HepG2 (cell line): ENCODE data around the gene FAM110C. TPM values are rescaled to one million over a fixed set of nuclear protein-coding genes. Genes with fewer than 3 reads are reported as not detected.

ENCODE experiments used
- ATAC-seq: fragments of 200-7000 bp; cut with Tn5 transposase; 3 replicates; pipeline ENCODE4 v1.9.1; 2020; ENCODE audit warnings: mild to moderate bottlenecking, moderate library complexity
- BruUV-seq: library from RNA; stranded (reverse); fragments of 400-500 nt; replicated peaks from 2 replicates; lab custom pipeline; 2021; lab: Mats Ljungman, UMichigan
- CTCF ChIA-PET: fragments of 300-600 bp; formaldehyde crosslinking; extraction: SDS; loops from one replicate; lab custom pipeline; 2021; ENCODE audit warnings: low total read pairs, inconsistent platforms, low intra/inter-chr PET ratio; lab: Yijun Ruan, JAX
- POLR2A ChIA-PET: fragments of 350-600 bp; sonication (Branson Sonifier 250); formaldehyde crosslinking; loops from one replicate; lab custom pipeline; 2020; ENCODE audit warnings: antibody characterized with exemption, inconsistent platforms; lab: Yijun Ruan, JAX
- DNase-seq: peaks from one replicate; pipeline ENCODE4 v3.0.0-alpha.2; 2015; ENCODE audit warnings: low spot score
- FAIRE-seq: peaks from 3 replicates; lab custom pipeline; 2011; peaks lifted over from hg19 to GRCh38; lab: Jason Lieb, UNC
- H2AFZ ChIP-seq: one replicate; pipeline ENCODE4 v1.6.1; 2011; ENCODE audit warnings: low read length, inconsistent platforms
- H3K27ac ChIP-seq: fragments of 300-600 bp; 3 replicates; pipeline ENCODE4 v1.8.0; 2011; ENCODE audit warnings: mixed run types, mild to moderate bottlenecking, mixed read lengths, low read length, inconsistent platforms; ENCODE audit not compliant: insufficient read depth; ENCODE audit errors: extremely low read length
- H3K27me3 ChIP-seq, 2 experiments: fragments of 200-600 bp in 1 of 2; 2 replicates in 1 of 2; 3 replicates in 1 of 2; pipeline versions ENCODE4 v1.6.0 to v1.8.0; 2011; ENCODE audit warnings: low read length in 2 of 2, mild to moderate bottlenecking in 2 of 2, moderate library complexity in 2 of 2, inconsistent platforms in 1 of 2; ENCODE audit not compliant: insufficient read depth in 2 of 2, control insufficient read depth in 1 of 2
- H3K36me3 ChIP-seq, 2 experiments: fragments of 200-600 bp in 1 of 2; replicated peaks in 1 of 2; 2 replicates in 1 of 2; 3 replicates in 1 of 2; pipeline versions ENCODE4 v1.5.1 to v1.8.0; 2011; ENCODE audit warnings: low read length in 2 of 2, inconsistent platforms in 1 of 2; ENCODE audit not compliant: insufficient read depth in 2 of 2, control insufficient read depth in 1 of 2
- H3K4me1 ChIP-seq: 2 replicates; pipeline ENCODE4 v1.5.1; 2012; ENCODE audit warnings: low read length, inconsistent platforms; ENCODE audit not compliant: insufficient read depth
- H3K4me2 ChIP-seq: 2 replicates; pipeline ENCODE4 v1.6.0; 2011; ENCODE audit warnings: low read depth, low read length, inconsistent platforms
- H3K4me3 ChIP-seq, 3 experiments: fragments of 200-600 bp in 1 of 3; sonication (generic), shearing (Covaris generic) in 1 of 3; replicated peaks in 1 of 3; 2 replicates each; pipeline ENCODE4 v1.5.1; 2011 to 2016; ENCODE audit warnings: low read length in 3 of 3, inconsistent platforms in 2 of 3, low read depth in 2 of 3, mild to moderate bottlenecking in 2 of 3, control low read depth in 1 of 3, mixed read lengths in 1 of 3; ENCODE audit not compliant: insufficient read depth in 1 of 3
- H3K79me2 ChIP-seq: one replicate; pipeline ENCODE4 v1.6.1; 2011; ENCODE audit warnings: low read length, inconsistent platforms; ENCODE audit not compliant: insufficient read depth
- H3K9ac ChIP-seq: 2 replicates; pipeline ENCODE4 v1.6.0; 2011; ENCODE audit warnings: mild to moderate bottlenecking, low read depth, low read length, inconsistent platforms; ENCODE audit not compliant: insufficient read depth
- H3K9me3 ChIP-seq: 2 replicates; pipeline ENCODE4 v1.5.1; 2012; ENCODE audit warnings: mild to moderate bottlenecking, low read length
- H4K20me1 ChIP-seq: 2 replicates; pipeline ENCODE4 v1.6.0; 2011; ENCODE audit warnings: inconsistent platforms, mild to moderate bottlenecking, low read length, moderate library complexity; ENCODE audit not compliant: insufficient read depth
- KAT8 ChIP-seq: IDR thresholded peaks from 2 replicates; pipeline ENCODE4 v1.6.1; 2016; ENCODE audit warnings: missing genetic modification reagents, missing compliant biosample characterization
- KLF11 ChIP-seq: IDR thresholded peaks from 2 replicates; pipeline ENCODE4 v1.6.1; 2016; ENCODE audit warnings: missing compliant biosample characterization
- MLLT10 ChIP-seq: sonication (generic); formaldehyde crosslinking; IDR thresholded peaks from 2 replicates; pipeline ENCODE4 v1.4.0; 2020; ENCODE audit warnings: missing genetic modification reagents
- NFATC3 ChIP-seq: sonication (generic); formaldehyde crosslinking; IDR thresholded peaks from 2 replicates; pipeline ENCODE4 v1.5.1; 2020; ENCODE audit warnings: mild to moderate bottlenecking, missing genetic modification reagents
- NR3C1 ChIP-seq: sonication (generic); formaldehyde crosslinking; IDR thresholded peaks from 2 replicates; pipeline ENCODE4 v1.4.0; 2020; ENCODE audit warnings: missing genetic modification reagents
- SETDB1 ChIP-seq: sonication (generic); formaldehyde crosslinking; IDR thresholded peaks from 2 replicates; pipeline ENCODE4 v1.5.1; 2020; ENCODE audit warnings: missing genetic modification reagents, mild to moderate bottlenecking, borderline replicate concordance
- STAG1 ChIP-seq: sonication (generic); formaldehyde crosslinking; IDR thresholded peaks from 2 replicates; pipeline ENCODE4 v1.4.0; 2020; ENCODE audit warnings: missing genetic modification reagents
- ZNF3 ChIP-seq: IDR thresholded peaks from 2 replicates; pipeline ENCODE4 v1.7.0; 2017; ENCODE audit warnings: inconsistent platforms
- ZNF670 ChIP-seq: sonication (generic); formaldehyde crosslinking; IDR thresholded peaks from 2 replicates; pipeline ENCODE4 v1.8.0; 2022; ENCODE audit warnings: mild to moderate bottlenecking, missing genetic modification reagents, borderline replicate concordance
- ZNF749 ChIP-seq: sonication (generic); formaldehyde crosslinking; IDR thresholded peaks from 2 replicates; pipeline ENCODE4 v1.8.0; 2022; ENCODE audit warnings: mild to moderate bottlenecking, missing genetic modification reagents, moderate library complexity, borderline replicate concordance
- WGBS: methylation state at CpG from one replicate; pipeline ENCODE4 v1.1.6; 2017; ENCODE audit warnings: low lambda C conversion rate; 5-methylcytosine and 5-hydroxymethylcytosine counted together
- in situ Hi-C: cut with HindIII; loops from 2 replicates; pipeline ENCODE4 v1.10.0; 2017; ENCODE audit warnings: low pct_unique_long_range_greater_than_20kb; ENCODE audit not compliant: extremely low pct_ligation_motif_present
- intact Hi-C: fragments of 100-400 bp; cut with micrococcal nuclease; formaldehyde crosslinking; loops from one replicate; pipeline ENCODE4 v1.10.0; 2022; ENCODE audit not compliant: unreplicated experiment
- polyA plus RNA-seq, 8 experiments: library from polyadenylated mRNA; depleted of rRNA in 3 of 8; stranded (reverse) in 7 of 8; unstranded in 1 of 8; fragments of >200 nt; fragmentation: Illumina TruSeq in 4 of 8; extraction: Trizol in 4 of 8; gene quantifications; 2 replicates each; pipeline versions ENCODE4 v1.2.1 to v1.2.3, GENCODE V29; 2011 to 2016; ENCODE audit warnings: low read depth in 4 of 8, missing spikeins in 1 of 8, mixed read lengths in 1 of 8; ENCODE audit not compliant: insufficient read depth in 1 of 8
- total RNA-seq, 5 experiments: library from RNA; depleted of rRNA; stranded (reverse); fragments of >200 nt; fragmentation: Illumina TruSeq; extraction: Trizol; gene quantifications; 2 replicates each; pipeline ENCODE4 v1.2.3, GENCODE V29; 2016; ENCODE audit warnings: low read depth in 1 of 5
- TF ChIP-seq, protein P1 (sequence below): sonication (generic); formaldehyde crosslinking; conservative IDR thresholded peaks from 2 replicates; pipeline ENCODE4 v1.4.0; 2020; ENCODE audit warnings: missing genetic modification reagents
- TF ChIP-seq, protein P2 (sequence below): sonication (generic); formaldehyde crosslinking; IDR thresholded peaks from 2 replicates; pipeline ENCODE4 v1.4.0; 2020; ENCODE audit warnings: missing genetic modification reagents, mild to moderate bottlenecking, borderline replicate concordance

The FAM110C gene
- total and polyA plus RNA-seq, 2 of the 13 experiments (the other 11 are each of a cell fraction or from before 2014, with no cell fraction given): 1.2 to 3.5 TPM

GRCh38 chr2:84121-84520 lies 37.8 kb upstream of the FAM110C start (continued):
- TF ChIP-seq ZNF670 (CRISPR knock-in tag) (no peak), NR3C1 (CRISPR knock-in tag) (no peak)

- H3K27me3 ChIP-seq: peaks cover 0 to 14% of the 10 kb centered on the region in 2 experiments; a peak in 1 of 5 replicates
- ChIA-PET CTCF (no interaction called here), POLR2A (no interaction called here)
- DNase-seq (no peak), FAIRE-seq (no peak), ATAC-seq (no peak)
- in situ Hi-C loops (no loop called here), intact Hi-C loops (no loop called here)
- no peaks in the 10 kb centered on the region for H4K20me1 ChIP-seq
- no peaks in the 10 kb centered on the region for H3K36me3 ChIP-seq
- H3K4me3 ChIP-seq: no peak overlapping the region
- peaks cover 16% of the 10 kb centered on the region; the same call in 1 of the 2 replicates for H3K9me3 ChIP-seq
- TF ChIP-seq STAG1 (CRISPR knock-in tag) (peak; percentile 14; the same call in 1 of the 2 replicates), KAT8 (no peak)
- H3K4me1 ChIP-seq: no peaks in the 10 kb centered on the region
- no TSS peak for BruUV-seq
- H3K4me2 ChIP-seq: no peak overlapping the region
- H2AFZ ChIP-seq: no peak overlapping the region
- whole genome bisulfite sequencing: 8% methylated on average over 10 of the region's 10 CpGs
- H3K27ac ChIP-seq: no peak overlapping the region
- H3K9ac ChIP-seq: no peak overlapping the region
- H3K79me2 ChIP-seq: no peaks in the 10 kb centered on the region
Measured at GRCh38 chr2:80971-81736, 34.8 kb upstream of the FAM110C start.

DNA sequence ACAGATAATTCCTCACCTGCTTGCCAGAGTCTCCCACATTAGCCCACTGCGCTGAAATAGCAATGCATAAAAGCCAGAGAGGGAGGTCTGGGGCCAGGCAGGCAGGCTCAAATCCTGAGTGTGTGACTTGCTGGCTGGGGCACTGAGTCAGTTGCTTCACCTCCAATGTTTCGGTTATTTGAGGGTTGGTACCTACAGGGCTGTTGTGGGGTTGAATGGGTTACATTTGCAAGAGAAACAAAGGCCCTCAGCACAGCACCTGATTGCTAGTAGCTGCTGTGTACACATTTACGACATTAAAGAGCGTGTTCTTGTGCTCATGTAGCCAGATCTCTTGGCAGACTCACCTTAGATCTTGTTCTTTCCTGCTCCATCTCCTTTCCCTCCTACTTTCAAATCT lies 34.1 kb upstream of the FAM110C start:
- Histone ChIP-seq H3K9ac (no peak overlapping the region), H3K4me1 (no peaks in the 10 kb centered on the region), H3K9me3 (peaks cover 16% of the 10 kb centered on the region; the same call in 1 of the 2 replicates), H3K79me2 (no peaks in the 10 kb centered on the region), H3K27me3 (peaks cover 0 to 14% of the 10 kb centered on the region in 2 experiments; a peak in 1 of 5 replicates), H3K4me3 (no peak overlapping the region), H3K27ac (no peak overlapping the region), H2AFZ (no peak overlapping the region), H3K4me2 (no peak overlapping the region), H4K20me1 (no peaks in the 10 kb centered on the region), H3K36me3 (no peaks in the 10 kb centered on the region)
- ATAC-seq: no peak
- 6% methylated on average over 4 of the region's 4 CpGs for WGBS
- no peak for DNase-seq
- intact Hi-C loops (no loop called here), in situ Hi-C loops (no loop called here)
- no peak for FAIRE-seq
- ChIA-PET CTCF (no interaction called here), POLR2A (no interaction called here)
- no TSS peak for BruUV-seq
- no peak for TF ChIP-seq ZNF749
- TF ChIP-seq, protein P1, sequence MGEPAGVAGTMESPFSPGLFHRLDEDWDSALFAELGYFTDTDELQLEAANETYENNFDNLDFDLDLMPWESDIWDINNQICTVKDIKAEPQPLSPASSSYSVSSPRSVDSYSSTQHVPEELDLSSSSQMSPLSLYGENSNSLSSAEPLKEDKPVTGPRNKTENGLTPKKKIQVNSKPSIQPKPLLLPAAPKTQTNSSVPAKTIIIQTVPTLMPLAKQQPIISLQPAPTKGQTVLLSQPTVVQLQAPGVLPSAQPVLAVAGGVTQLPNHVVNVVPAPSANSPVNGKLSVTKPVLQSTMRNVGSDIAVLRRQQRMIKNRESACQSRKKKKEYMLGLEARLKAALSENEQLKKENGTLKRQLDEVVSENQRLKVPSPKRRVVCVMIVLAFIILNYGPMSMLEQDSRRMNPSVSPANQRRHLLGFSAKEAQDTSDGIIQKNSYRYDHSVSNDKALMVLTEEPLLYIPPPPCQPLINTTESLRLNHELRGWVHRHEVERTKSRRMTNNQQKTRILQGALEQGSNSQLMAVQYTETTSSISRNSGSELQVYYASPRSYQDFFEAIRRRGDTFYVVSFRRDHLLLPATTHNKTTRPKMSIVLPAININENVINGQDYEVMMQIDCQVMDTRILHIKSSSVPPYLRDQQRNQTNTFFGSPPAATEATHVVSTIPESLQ: no peak
- no peak for TF ChIP-seq ZNF3 (CRISPR knock-in tag)
- TF ChIP-seq NFATC3 (CRISPR knock-in tag): no peak
- TF ChIP-seq SETDB1 (CRISPR knock-in tag): no peak
- TF ChIP-seq MLLT10 (CRISPR knock-in tag): no peak
- no peak for TF ChIP-seq KLF11 (CRISPR knock-in tag)
- TF ChIP-seq, protein P2, sequence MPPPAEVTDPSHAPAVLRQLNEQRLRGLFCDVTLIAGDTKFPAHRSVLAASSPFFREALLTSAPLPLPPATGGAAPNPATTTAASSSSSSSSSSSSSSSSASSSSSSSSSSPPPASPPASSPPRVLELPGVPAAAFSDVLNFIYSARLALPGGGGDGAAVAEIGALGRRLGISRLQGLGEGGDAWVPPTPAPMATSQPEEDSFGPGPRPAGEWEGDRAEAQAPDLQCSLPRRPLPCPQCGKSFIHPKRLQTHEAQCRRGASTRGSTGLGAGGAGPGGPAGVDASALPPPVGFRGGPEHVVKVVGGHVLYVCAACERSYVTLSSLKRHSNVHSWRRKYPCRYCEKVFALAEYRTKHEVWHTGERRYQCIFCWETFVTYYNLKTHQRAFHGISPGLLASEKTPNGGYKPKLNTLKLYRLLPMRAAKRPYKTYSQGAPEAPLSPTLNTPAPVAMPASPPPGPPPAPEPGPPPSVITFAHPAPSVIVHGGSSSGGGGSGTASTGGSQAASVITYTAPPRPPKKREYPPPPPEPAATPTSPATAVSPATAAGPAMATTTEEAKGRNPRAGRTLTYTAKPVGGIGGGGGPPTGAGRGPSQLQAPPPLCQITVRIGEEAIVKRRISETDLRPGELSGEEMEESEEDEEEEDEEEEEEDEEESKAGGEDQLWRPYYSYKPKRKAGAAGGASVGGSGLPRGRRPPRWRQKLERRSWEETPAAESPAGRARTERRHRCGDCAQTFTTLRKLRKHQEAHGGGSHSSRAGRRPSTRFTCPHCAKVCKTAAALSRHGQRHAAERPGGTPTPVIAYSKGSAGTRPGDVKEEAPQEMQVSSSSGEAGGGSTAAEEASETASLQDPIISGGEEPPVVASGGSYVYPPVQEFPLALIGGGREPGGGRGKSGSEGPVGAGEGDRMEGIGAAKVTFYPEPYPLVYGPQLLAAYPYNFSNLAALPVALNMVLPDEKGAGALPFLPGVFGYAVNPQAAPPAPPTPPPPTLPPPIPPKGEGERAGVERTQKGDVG (CRISPR knock-in tag): no peak
